Common myeloid progenitor, CD34-positive (primary cell): Measurements from ENCODE around the gene STK10.

Experiments used
- CTCF ChIA-PET: fragments of 350-600 bp; sonication (Branson Sonifier 250); formaldehyde crosslinking; loops from one replicate; lab custom pipeline; 2021; ENCODE audit warnings: antibody characterized with exemption; lab: Charles Lee
- POLR2A ChIA-PET: fragments of 350-600 bp; sonication (Branson Sonifier 250); formaldehyde crosslinking; loops from one replicate; lab custom pipeline; 2021; ENCODE audit warnings: antibody characterized with exemption; lab: Charles Lee
- DNase-seq, 3 donors: peaks; one replicate each; pipeline versions ENCODE4 v3.0.0 to v3.0.0-alpha.2; 2013
- H3K27ac ChIP-seq, 2 experiments: 1 replicate in 1 of 2; 2 replicates in 1 of 2; pipeline ENCODE4 v1.7.0; 2013; ENCODE audit warnings: inconsistent platforms in 2 of 2, low read length in 2 of 2, mild to moderate bottlenecking in 2 of 2, low read depth in 1 of 2, moderate library complexity in 1 of 2; ENCODE audit not compliant: severe bottlenecking in 2 of 2, insufficient read depth in 1 of 2, poor library complexity in 1 of 2
- H3K27me3 ChIP-seq, 5 experiments: replicated peaks in 2 of 5; 1 replicate in 3 of 5; 2 replicates in 2 of 5; pipeline versions ENCODE4 v1.6.1 to v1.7.0; 2013; ENCODE audit warnings: low read length in 4 of 5, mild to moderate bottlenecking in 2 of 5, moderate library complexity in 2 of 5, inconsistent platforms in 1 of 5; ENCODE audit not compliant: insufficient read depth in 5 of 5, control insufficient read depth in 4 of 5
- H3K36me3 ChIP-seq, 4 experiments: 1 replicate in 2 of 4; 2 replicates in 2 of 4; pipeline versions ENCODE4 v1.6.1 to v1.7.0; 2013; ENCODE audit warnings: low read length in 3 of 4, control low read depth in 1 of 4, mild to moderate bottlenecking in 1 of 4; ENCODE audit not compliant: control insufficient read depth in 4 of 4, insufficient read depth in 4 of 4
- H3K4me1 ChIP-seq, 4 experiments: 1 replicate in 3 of 4; 2 replicates in 1 of 4; pipeline versions ENCODE4 v1.6.1 to v1.7.1; 2013; ENCODE audit warnings: low read length in 3 of 4, mild to moderate bottlenecking in 3 of 4, control low read depth in 1 of 4, inconsistent platforms in 1 of 4, moderate library complexity in 1 of 4; ENCODE audit not compliant: control insufficient read depth in 4 of 4, insufficient read depth in 4 of 4; ENCODE audit errors: control extremely low read depth in 1 of 4
- H3K4me3 ChIP-seq, 7 experiments: 1 replicate in 4 of 7; 2 replicates in 3 of 7; pipeline versions ENCODE4 v1.5.1 to v1.7.0; 2013; ENCODE audit warnings: mild to moderate bottlenecking in 7 of 7, low read length in 6 of 7, moderate library complexity in 6 of 7, inconsistent platforms in 2 of 7, low read depth in 2 of 7, control low read depth in 1 of 7; ENCODE audit not compliant: insufficient read depth in 4 of 7, control insufficient read depth in 1 of 7; ENCODE audit errors: extremely low read depth in 1 of 7
- H3K9me3 ChIP-seq, 5 experiments: 1 replicate in 4 of 5; 2 replicates in 1 of 5; pipeline versions ENCODE4 v1.6.1 to v1.7.1; 2013; ENCODE audit warnings: low read length in 4 of 5, mild to moderate bottlenecking in 2 of 5, inconsistent platforms in 1 of 5, low read depth in 1 of 5, moderate library complexity in 1 of 5; ENCODE audit not compliant: control insufficient read depth in 4 of 5, insufficient read depth in 2 of 5; ENCODE audit errors: control extremely low read depth in 1 of 5
- WGBS: methylation state at CpG from one replicate; pipeline ENCODE4 v1.1.5; 2013; ENCODE audit not compliant: insufficient coverage; 5-methylcytosine and 5-hydroxymethylcytosine counted together

STK10 gene

DNA sequence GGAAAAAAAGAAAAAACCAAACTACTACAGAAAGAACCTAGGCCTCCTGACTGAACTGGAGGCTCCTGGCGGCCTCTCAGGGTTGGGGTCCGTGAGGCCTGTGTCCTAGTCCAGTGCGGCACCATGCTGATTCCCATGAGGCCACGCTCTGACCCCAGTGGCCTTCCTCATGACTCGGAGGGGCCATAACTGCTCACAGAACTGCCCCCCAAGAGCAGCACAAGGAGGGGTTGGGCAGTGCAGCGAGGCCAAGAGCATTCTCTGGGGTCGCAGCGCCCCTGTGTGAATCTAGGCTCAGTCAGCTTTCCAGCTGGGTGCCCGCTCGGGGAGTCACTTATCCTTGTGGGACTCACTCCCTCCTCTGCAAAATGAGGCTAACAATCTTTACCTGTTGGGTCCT lies 102.3 kb downstream of the STK10 start:
- Histone ChIP-seq H3K27me3 (no peaks in the 10 kb centered on the region), H3K36me3 (peaks cover 18 to 54% (median 35%) of the 10 kb centered on the region in 4 experiments), H3K9me3 (no peaks in the 10 kb centered on the region), H3K4me3 (no peak overlapping the region), H3K4me1 (no peaks in the 10 kb centered on the region), H3K27ac (no peak overlapping the region)
- CTCF ChIA-PET = no interaction called here
- POLR2A ChIA-PET = no interaction called here
- 98% methylated on average over 9 of the region's 10 CpGs for WGBS
- no peak for DNase-seq

DNA sequence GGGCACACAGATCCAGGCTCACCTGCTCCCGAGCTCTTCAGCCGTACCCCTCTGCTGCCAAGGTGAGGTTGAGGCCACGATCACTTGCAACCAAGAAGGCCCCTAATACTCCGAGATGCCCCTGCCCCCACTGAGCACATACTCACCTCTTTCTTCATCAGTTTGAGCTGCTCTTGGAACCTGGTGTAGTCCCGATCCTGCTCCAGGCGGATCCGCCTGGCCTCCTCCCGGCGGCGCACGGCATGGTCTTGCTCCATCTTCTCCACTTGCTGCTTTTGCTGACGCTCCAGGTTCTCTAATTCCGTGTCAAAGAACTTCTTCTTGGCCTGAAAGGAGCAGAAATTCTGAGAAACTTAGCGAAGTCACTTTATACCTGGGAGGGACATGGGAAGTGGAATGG lies 105.8 kb downstream of the STK10 start:
- H3K36me3 ChIP-seq = peaks cover 17 to 49% (median 37%) of the 10 kb centered on the region in 4 experiments
- 97% methylated on average over 13 of the region's 14 CpGs for WGBS
- H3K27me3 ChIP-seq = no peaks in the 10 kb centered on the region
- CTCF ChIA-PET = interaction anchor here (1.2 kb wide), 2 partner anchors 10 to 18 kb away, joined by 3 to 4 read pairs; no protein-coding TSS in a partner anchor
- peaks cover 0 to 33% (median 23%) of the 10 kb centered on the region in 4 experiments for H3K4me1 ChIP-seq
- H3K4me3 ChIP-seq = no peak overlapping the region
- H3K27ac ChIP-seq = no peak overlapping the region
- POLR2A ChIA-PET = no interaction called here
- no peak for DNase-seq
- no peaks in the 10 kb centered on the region for H3K9me3 ChIP-seq

DNA sequence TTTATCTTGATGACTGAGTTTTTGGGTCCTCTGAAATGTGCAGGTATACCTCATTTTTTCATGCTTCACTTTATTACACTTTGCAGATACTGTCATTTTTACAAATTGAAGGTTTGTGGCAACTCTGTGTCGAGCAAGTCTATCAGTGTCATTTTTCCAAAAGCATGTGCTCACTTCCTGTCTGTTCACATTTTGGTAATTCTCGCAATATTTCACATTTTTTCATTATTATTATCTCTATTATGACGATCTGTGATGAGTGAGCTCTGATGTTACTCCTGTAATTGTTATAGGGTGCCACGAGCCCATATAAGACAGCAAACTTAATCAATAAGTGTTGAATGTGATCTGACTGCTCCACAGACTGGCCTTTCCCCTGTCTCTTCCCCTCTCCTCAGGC lies 108.1 kb downstream of the STK10 start:
- peaks cover 27 to 56% (median 43%) of the 10 kb centered on the region in 4 experiments for H3K36me3 ChIP-seq
- CTCF ChIA-PET = interaction anchor here (0.9 to 2.2 kb wide), 3 partner anchors 20 to 214 kb away, joined by 3 to 5 read pairs (median 3); no protein-coding TSS in a partner anchor

DNA sequence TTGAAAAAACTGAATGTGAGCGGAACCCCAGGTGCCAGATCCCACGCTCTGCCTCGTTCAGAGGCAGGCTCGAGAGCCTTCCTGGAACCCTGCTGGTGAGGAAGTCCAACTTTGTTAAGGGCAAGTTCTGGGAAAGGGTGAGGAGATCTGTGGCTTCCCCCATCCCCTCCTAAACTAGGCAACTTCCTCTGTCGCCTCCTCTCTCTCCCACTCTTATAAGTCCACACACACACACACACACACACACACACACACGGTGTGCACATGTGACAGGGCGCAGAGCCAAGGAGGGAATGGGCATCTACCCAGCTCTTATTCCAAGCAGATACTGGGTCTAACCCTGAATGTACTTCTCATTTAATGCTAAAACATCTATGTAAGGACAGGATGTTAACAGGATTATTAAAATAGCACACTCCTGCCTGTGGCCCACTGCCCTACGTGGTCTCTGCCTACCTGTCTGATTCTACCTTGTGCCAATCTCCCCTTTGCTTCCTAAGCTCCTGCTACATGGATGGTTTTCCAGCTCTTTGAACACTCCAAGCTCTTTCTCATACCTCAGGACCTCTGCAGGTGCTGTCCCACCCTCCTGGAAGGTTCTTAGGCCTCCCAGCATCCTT lies 109.2 kb downstream of the STK10 start:
- H3K9me3 ChIP-seq = no peaks in the 10 kb centered on the region
- H3K4me1 ChIP-seq = peaks cover 0 to 41% (median 29%) of the 10 kb centered on the region in 4 experiments
- no peak overlapping the region for H3K4me3 ChIP-seq
- 12% methylated on average over 5 of the region's 8 CpGs for WGBS
- no peaks in the 10 kb centered on the region for H3K27me3 ChIP-seq
- peaks cover 27 to 62% (median 46%) of the 10 kb centered on the region in 4 experiments for H3K36me3 ChIP-seq
- POLR2A ChIA-PET = interaction anchor here (0.6 to 1.0 kb wide), 3 partner anchors 32 to 691 kb away, joined by 3 read pairs; partner anchors contain the start of gene NPM1
- DNase-seq = peak; percentile 46 to 81 (median 77)
- H3K27ac ChIP-seq = no peak overlapping the region
- CTCF ChIA-PET = interaction anchor here (1.1 to 1.5 kb wide), 2 partner anchors 10 to 16 kb away, joined by 3 to 5 read pairs; no protein-coding TSS in a partner anchor

More for the DNA sequence above, 108.1 kb downstream of the STK10 start:
- 67% methylated on average over 1 of the region's 4 CpGs for WGBS
- no peak for DNase-seq
- no peaks in the 10 kb centered on the region for H3K27me3 ChIP-seq
- H3K4me1 ChIP-seq = peaks cover 0 to 41% (median 29%) of the 10 kb centered on the region in 4 experiments
- H3K27ac ChIP-seq = no peak overlapping the region
- no peak overlapping the region for H3K4me3 ChIP-seq
- POLR2A ChIA-PET = no interaction called here
- no peaks in the 10 kb centered on the region for H3K9me3 ChIP-seq

DNA sequence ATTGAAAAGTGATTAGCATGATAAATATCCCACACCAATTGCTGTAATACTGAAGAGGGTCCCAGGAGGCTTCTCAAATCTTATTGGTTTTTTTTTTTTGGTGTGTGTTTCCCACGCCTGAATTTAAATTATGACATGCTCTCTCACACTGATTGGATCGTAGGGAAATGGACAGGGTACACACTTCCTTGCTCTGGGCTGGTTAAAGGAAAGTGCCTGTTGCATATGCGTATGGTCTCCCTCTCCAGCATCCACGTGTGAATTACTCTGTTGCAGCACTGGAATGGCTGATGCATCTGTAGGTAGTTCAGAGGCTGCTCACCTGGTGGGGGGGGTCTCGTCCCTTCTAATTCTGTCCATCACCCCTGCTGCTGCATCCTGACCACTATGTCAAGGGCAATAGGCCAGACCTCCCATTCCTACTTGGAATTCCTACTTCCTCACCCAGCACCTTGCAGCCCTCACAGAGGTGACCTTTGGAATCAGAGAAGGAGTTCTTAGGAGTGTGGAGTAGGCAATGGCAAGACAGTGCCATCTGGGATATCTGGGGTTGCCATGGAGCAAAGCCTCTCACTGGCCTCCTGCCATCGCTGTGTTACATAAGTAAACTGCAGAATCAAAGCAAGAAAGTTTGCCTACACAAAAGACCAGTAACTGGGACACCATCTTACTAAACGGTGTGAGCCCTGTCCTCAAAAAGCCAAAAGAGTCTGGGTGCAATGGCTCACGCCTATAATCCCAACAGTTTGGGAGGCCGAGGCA lies 110.2 kb downstream of the STK10 start:
- POLR2A ChIA-PET = interaction anchor here (0.6 kb wide), 1 partner anchor 33 kb away, joined by 3 read pairs; no protein-coding TSS in a partner anchor

DNA sequence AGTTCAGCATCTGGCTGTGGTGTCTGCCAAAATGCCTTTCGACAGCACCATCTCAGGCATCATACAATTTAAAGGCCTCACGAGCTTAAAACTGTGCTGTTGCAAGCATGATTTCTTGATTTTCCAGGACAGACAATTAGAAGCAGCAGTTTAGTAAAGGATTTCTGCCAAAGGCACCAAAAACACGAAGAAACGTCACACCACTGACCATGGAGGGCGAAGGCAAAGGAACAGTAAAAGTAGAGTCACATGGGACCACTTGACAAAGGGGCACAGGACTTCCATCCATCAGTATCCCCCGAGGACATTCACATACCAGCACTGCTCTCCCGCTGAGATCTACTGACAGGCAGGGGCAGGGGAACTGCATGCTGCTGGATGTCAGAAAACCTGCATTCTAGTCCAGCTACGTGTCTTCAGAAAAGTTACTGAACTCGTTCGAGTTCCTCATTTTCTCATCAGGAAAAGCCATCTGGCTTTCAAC lies 111.2 kb downstream of the STK10 start:
- Histone ChIP-seq H3K4me1 (peaks cover 0 to 41% (median 29%) of the 10 kb centered on the region in 4 experiments), H3K9me3 (no peaks in the 10 kb centered on the region), H3K4me3 (no peak overlapping the region), H3K36me3 (peaks cover 24 to 52% (median 38%) of the 10 kb centered on the region in 4 experiments), H3K27me3 (no peaks in the 10 kb centered on the region), H3K27ac (no peak overlapping the region)
- ChIA-PET CTCF (interaction anchor here (1.1 kb wide), 1 partner anchor 18 kb away, joined by 3 read pairs; no protein-coding TSS in a partner anchor), POLR2A (no interaction called here)
- 52% methylated on average over 10 of the region's 10 CpGs for WGBS
- peak in 2 of 3 donors; percentile 56 to 61 for DNase-seq

More for the DNA sequence above, 110.2 kb downstream of the STK10 start:
- no peaks in the 10 kb centered on the region for H3K27me3 ChIP-seq
- 64% methylated on average over 6 of the region's 9 CpGs for WGBS
- no peak for DNase-seq
- CTCF ChIA-PET = interaction anchor here (1.1 to 1.5 kb wide), 2 partner anchors 11 to 16 kb away, joined by 3 to 5 read pairs; no protein-coding TSS in a partner anchor
- H3K9me3 ChIP-seq = no peaks in the 10 kb centered on the region
- H3K4me3 ChIP-seq = no peak overlapping the region
- peaks cover 0 to 41% (median 29%) of the 10 kb centered on the region in 4 experiments for H3K4me1 ChIP-seq
- H3K36me3 ChIP-seq = peaks cover 28 to 62% (median 42%) of the 10 kb centered on the region in 4 experiments
- no peak overlapping the region for H3K27ac ChIP-seq
